HG02763 (cell line): ENCODE data around the gene MPZL3.
A peak's percentile ranks its signal among the peaks of the same experiment; 100 is the strongest.

Source experiments
- ATAC-seq: cut with Tn5 transposase; IDR thresholded peaks from one replicate; pipeline ENCODE4 v1.9.1; 2021; ENCODE audit warnings: mild to moderate bottlenecking, moderate library complexity; ENCODE audit not compliant: unreplicated experiment

The MPZL3 gene

DNA sequence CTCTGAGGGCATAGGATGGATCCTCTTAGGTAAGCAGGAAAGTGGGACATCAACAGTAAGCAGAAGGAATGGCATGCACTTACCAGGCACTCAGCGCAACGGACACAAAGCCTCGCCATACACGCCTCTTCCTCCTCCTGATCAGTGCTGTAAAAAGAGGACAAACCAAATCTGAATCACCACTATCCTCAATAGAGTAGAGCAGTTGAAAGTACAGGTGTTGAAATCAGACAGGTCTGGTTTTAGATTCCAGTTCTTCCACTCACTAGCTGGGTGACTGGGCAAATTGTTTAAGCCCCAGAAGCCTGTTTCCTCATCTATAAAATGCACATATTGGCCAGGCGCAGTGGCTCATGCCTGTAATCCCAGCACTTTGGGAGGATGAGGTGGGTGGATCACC lies 18.8 kb downstream of the MPZL3 start:
- no peak for ATAC-seq

DNA sequence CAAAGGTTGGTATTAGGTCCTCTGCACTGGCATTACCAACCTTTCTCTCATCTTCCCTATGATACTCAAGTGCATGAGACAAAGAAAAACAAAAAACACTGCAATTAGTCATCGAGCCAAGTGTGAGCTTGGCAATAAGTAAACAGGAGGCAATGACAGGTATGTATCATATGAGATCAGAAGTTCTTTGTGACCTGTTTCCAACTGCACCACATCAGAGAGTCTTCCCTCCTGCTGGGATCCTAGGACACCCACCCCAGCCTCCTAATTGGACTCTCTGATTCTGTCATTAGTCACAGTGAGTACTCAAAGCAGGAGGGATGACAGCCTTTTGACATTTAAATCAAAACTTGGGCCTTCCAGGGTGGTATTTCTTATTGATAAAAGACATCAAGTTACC lies 19.5 kb downstream of the MPZL3 start:
- ATAC-seq = no peak

DNA sequence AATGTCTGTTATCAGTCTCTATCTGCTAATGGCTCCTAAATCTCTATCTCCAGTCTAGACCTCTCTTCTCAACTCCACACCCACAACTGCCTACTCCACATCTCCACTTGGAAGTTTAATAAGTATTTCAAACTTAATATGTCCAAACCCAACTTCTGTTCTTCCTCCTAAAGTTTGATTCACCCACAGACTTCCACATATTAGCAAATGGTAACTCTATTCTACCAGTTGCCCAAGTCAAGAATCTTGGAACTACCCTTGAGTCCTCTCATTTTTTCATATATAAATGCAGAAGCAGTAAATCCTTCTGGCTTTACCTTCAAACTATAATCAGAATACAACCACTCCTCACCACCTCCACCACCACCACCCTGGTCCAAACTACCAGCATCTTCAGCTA lies 20.7 kb downstream of the MPZL3 start:
- ATAC-seq = no peak

- ATAC-seq = no peak
These were observed 22.1 kb downstream of the MPZL3 start for GRCh38 chr11:118230088-118230487.

- ATAC-seq = no peak
These were observed 22.8 kb downstream of the MPZL3 start for GRCh38 chr11:118229274-118229847.

DNA sequence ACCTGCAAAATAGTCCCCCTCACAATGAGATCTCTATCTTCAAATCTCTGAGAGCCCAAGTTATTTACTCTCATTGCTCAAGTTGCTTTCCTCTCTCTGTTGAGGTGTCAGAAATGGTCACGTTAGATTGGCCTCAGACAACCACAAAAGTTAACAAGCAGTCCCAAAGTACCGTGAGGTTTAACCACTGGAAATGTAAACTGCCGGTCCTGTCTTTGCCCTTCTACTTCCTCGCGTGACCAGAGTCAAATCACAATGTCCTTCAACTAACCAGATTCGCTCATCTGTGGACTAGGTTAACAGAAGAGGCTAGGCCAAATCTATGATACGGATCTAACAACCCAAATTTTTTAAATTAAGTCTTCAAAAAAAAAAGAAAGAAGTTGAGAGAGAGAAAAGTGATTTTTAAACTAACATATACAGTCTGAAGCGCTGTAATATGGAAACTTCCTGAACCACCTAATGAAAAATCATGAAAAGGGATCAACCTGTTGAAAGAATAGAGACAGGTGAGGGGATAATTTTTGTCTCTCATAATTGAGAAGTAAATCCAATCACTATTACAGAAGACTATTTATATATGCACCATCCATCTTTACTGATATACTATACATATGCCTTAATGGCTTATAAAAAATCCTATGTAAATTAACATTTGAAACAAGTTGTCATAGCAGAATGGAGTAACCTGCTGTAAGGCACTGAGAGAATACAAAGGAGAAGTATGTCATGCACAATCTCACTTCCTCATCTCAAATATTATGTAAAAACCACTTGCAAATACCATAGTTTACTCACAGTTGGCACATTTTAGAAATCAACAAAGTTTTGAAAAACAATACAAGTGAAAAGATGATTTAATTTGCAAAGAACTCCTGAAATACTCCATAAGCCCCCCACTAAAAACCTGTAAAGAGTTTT lies 24.0 kb downstream of the MPZL3 start:
- ATAC-seq = peak; percentile 42

DNA sequence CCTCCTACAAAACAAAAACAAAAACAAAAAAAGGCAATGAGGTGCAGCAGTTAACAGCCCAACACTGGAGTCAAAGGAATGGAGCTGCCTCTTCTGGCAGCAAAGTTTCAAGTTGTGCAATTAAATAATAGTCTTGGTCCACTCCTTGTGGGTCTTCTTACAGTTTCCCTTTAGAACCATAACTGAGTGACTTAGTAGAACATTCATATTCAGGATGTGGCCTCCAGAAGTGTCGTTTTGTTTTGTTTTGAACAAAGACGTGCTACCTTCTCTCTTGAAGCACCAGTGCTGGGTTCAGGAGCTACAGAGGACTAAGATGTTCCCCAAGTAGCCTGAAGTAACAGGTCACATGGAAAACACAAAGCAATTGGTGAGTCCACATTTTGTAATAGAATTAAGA lies 25.4 kb downstream of the MPZL3 start:
- ATAC-seq = no peak

DNA sequence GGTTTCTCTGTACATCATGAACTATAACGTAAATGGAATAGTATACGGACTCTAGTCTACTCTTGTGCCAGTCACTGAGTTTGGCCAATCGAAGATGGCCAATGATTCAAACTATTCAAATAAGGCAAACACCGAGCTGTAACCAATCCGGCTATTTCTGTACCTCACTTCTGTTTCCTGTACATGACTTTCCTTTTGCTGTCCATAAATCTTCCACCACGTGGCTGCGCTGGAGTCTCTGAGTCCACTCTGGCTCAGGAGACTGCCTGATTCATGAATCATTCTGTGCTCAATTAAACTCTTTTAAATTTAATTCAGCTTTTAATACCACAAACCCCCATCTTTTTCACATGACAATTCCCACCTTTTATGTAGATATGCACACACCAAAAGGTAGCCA lies 25.9 kb downstream of the MPZL3 start:
- ATAC-seq = no peak

- no peak for ATAC-seq
These were observed 27.5 kb downstream of the MPZL3 start, which contains the start of gene JAML for GRCh38 chr11:118224511-118225188. TSS of gene JAML (minus strand) at chr11:118225011. CDS start at chr11:118214866, 10,145 bp downstream.

GRCh38 chr11:118223992-118224391 lies 28.2 kb downstream of the MPZL3 start:
- ATAC-seq = no peak

DNA sequence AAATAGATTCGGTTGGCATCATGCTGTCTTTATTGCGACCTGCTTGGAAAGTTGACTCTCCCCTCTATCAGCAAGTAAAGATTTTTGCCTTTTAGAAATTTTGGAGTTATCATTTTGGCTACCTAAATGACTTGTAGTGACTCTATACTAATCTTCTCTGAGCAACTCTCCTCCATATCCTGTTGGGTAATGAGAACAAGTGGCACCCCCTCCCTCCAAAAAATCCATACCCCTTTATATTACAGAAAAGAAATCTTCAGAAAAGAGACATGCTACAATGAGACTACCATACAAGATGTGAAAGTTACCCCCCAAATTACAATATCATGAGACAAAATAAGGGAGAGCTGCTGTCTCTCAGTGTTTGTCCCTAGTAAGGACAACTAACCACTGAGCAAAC lies 28.6 kb downstream of the MPZL3 start:
- no peak for ATAC-seq

DNA sequence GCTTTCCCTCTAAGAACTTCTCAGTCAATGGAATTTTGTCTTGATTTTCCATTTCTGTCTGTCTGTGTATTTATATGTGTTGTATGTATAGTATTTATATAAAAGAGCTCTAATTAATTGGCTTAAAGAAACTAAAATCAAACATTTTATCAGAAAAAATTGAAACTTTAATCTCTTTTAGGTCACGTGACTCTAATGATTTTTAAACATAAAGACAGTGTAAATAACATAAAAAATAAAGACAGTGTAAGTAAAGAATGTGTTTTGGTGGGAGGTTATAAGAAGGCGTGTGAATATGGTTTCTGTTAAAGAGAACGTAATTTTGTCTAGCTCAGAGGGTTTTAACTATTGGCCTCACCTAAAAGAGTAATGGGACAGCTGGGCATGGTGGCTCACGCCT lies 29.7 kb downstream of the MPZL3 start:
- ATAC-seq = no peak

DNA sequence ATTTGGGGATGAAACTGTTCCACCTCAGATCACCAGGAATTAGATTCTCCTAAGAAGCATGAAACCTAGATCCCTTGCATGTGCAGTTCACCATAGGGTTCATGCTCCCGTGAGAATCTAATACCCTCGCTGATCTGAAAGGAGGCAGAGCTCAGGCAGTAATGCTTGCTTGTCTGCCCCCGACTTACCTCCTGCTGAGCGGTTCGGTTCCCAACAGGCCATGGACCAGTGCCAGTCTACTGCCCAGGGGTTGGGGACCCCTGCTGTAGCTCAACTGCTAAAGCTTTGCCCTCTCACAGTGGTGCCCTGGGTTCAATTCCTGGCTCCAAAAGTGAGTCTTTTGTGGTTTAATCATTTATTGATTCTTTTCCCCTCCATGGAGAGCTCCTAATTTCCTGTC lies 30.7 kb downstream of the MPZL3 start:
- no peak for ATAC-seq

DNA sequence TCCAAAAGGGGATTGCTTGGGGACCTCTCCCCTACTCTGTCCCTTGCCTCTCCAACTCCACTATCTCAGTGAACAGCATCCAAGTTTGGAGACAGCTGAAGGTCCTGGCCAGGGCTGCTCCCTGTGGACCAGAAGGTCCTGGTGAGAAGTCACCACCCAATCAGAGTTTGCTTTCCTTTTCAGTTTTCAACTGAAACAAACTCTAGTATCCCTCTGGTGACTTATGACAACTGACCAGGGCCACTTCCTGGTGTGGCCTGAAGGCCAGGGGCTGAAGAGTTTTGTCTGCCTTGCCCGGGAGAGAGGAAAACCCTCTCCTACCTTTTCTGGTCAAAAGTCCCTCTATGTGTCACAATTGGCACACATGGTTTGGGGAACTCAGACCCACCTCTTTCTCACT lies 32.4 kb downstream of the MPZL3 start:
- no peak for ATAC-seq

DNA sequence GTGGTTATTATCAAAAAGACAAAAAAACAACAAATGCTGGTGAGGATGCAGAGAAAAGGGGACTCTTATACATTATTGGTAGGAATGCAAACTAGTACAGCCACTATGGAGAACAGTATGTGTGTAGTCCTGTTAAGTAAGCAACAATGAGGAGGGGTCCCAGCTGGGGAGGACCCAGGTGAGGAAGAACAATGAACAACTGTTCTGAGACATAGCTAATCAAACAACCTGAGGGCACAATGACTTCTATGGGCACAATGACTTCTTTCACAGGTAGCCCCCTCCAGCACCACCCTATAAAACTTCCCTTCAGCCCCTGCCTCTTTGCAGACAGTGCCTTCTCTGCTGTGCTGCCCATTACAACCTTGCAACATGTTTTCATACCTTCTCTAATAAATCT lies 32.9 kb downstream of the MPZL3 start:
- ATAC-seq = no peak

DNA sequence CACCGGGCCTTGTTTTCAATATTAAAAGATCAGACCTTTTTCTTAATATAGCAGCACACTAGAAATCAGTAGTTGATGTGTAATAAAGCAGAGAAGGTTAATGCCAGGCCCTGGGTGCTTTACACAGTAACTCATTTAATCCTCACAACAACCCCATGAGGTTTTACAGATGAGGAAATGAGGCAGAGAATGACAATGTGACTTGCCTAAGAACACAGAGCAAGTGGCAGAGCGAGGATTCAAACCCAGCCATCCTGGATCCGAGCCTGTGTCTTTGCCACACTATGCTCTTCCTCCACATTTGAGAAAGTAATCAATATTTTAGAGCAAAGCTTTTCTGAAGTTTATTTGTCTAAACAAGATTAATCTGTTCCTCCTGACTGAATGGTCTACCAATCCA lies 34.6 kb downstream of the MPZL3 start:
- ATAC-seq = no peak

GRCh38 chr11:118216621-118217481 lies 35.3 kb downstream of the MPZL3 start:
- ATAC-seq = peak; percentile 43

DNA sequence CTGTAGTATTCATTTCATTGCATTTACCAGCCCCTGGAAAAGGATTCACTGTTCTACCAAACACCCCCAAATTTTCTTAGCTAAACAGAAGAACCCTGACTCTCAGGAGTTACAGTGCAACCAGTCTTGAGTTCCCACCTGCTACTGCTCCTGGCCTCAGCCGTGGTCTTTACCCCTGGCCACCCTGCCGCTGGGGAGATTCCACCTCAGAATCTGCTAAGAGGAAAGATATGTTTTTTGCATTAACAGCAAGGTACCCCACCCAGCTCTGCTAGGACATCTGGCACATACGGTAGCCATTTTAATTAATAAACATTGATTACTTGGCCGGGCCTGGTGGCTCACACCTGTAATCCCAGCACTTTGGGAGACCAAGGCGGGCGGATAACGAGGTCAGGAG lies 36.4 kb downstream of the MPZL3 start:
- ATAC-seq = no peak

DNA sequence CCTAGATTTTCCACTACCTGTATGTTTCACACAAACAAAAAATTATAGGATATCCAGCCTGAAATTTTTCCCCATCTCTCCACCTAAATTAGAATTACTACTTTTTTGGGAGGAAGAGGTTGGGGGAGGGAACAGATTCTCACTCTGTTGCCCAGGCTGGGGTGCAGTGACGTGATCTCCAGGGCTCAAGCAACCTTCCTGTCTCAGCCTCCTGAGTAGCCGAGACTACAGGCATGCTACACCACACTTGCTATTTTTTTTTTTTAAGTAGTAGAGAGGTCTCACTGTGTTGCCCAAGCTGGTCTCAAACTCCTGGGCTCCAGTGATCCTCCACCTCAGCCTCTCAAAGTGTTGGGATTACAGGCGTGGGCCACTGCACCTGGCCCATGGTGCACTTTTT lies 36.9 kb downstream of the MPZL3 start:
- no peak for ATAC-seq

DNA sequence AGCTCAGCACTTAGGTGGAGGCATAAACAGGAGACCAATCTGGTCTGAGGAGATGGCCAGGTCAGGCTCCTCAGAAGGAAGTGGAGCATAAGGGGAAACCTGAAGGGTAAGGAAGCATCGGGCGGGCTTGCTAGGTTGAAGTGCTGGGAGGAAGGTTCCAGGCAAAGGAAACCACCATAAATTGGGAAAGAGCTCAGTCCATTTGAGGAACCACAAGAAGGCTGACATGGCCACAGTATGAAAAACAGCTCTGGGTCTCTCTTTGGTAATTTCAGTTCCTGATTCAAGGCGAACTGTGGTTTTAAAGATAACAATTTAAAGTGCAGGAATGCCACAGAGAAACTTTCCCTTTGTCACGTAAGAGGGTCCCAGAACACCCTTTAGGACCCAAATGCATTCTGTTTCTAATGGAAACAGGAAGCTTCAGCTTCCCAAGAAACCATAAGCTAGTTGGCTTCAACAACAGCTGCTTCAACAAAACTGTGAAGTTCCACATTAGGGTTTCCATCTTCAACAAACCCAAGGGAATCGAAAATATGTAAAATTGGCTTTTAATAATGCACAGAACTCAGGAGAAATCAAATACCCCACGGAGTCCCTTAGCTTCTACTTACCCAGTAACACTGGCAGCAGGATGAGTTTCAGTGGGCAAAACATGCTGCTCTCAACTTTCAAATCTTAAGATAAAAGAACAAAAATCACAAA lies 37.8 kb downstream of the MPZL3 start:
- ATAC-seq = no peak
